GM12878 (cell line): ENCODE results near the gene JDP2. TPM values are rescaled to one million over a fixed set of nuclear protein-coding genes. Genes with fewer than 3 reads are reported as not detected.

Source experiments
- ATAC-seq: fragments of 200-7000 bp; cut with Tn5 transposase; 3 replicates; pipeline ENCODE4 v1.9.1; 2020; ENCODE audit warnings: mild to moderate bottlenecking, moderate library complexity
- BruUV-seq: library from RNA; stranded (reverse); fragments of 400-500 nt; replicated peaks from 2 replicates; lab custom pipeline; 2021; lab: Mats Ljungman, UMichigan
- CTCF ChIA-PET: fragments of 300-600 bp; sonication (Branson Sonifier 250); formaldehyde crosslinking; extraction: SDS; loops from one replicate; lab custom pipeline; 2021; ENCODE audit warnings: inconsistent platforms; lab: Yijun Ruan, JAX
- POLR2A ChIA-PET: fragments of 350-600 bp; formaldehyde crosslinking; extraction: SDS; loops from one replicate; lab custom pipeline; 2021; ENCODE audit warnings: inconsistent platforms; lab: Charles Lee
- RAD21 ChIA-PET: fragments of 300-600 bp; sonication (Branson Sonifier 250); formaldehyde crosslinking; loops from one replicate; lab custom pipeline; 2023; ENCODE audit warnings: antibody characterized with exemption; ENCODE audit not compliant: unreplicated experiment; lab: Charles Lee
- SMC1A ChIA-PET: fragments of 300-600 bp; sonication (Branson Sonifier 250); formaldehyde crosslinking; loops from one replicate; lab custom pipeline; 2023; ENCODE audit not compliant: unreplicated experiment, uncharacterized antibody; lab: Charles Lee
- DNase-seq: peaks from one replicate; pipeline ENCODE4 v3.0.0-alpha.2; 2011; ENCODE audit warnings: low read depth, low spot score
- FAIRE-seq: peaks from 3 replicates; lab custom pipeline; 2011; peaks lifted over from hg19 to GRCh38; lab: Jason Lieb, UNC
- H2AFZ ChIP-seq: 2 replicates; pipeline ENCODE4 v1.6.0; 2011; ENCODE audit warnings: low read depth, low read length, control low read depth; ENCODE audit not compliant: control insufficient read depth
- H3K27ac ChIP-seq: 2 replicates; pipeline ENCODE4 v1.5.1; 2011; ENCODE audit warnings: control low read depth; ENCODE audit not compliant: control insufficient read depth, insufficient read depth
- H3K27me3 ChIP-seq, 2 experiments: replicated peaks in 1 of 2; 2 replicates each; pipeline versions ENCODE4 v1.6.0 to v1.6.1; 2011; ENCODE audit warnings: low read length in 1 of 2; ENCODE audit not compliant: control insufficient read depth in 2 of 2, insufficient read depth in 2 of 2
- H3K36me3 ChIP-seq, 2 experiments: 2 replicates each; pipeline ENCODE4 v1.5.1; 2011; ENCODE audit warnings: low read length in 1 of 2; ENCODE audit not compliant: control insufficient read depth in 2 of 2, insufficient read depth in 2 of 2
- H3K4me1 ChIP-seq: 2 replicates; pipeline ENCODE4 v1.6.1; 2011; ENCODE audit warnings: mild to moderate bottlenecking, low read length, moderate library complexity, mixed read lengths; ENCODE audit not compliant: control insufficient read depth, insufficient read depth
- H3K4me2 ChIP-seq: 2 replicates; pipeline ENCODE4 v1.6.0; 2011; ENCODE audit warnings: control low read depth; ENCODE audit not compliant: control insufficient read depth, insufficient read depth
- H3K4me3 ChIP-seq: fragments of 200-600 bp; sonication (generic); 2 replicates; pipeline ENCODE4 v1.5.1; 2016
- H3K79me2 ChIP-seq: 2 replicates; pipeline ENCODE4 v1.6.0; 2011; ENCODE audit warnings: low read length; ENCODE audit not compliant: control insufficient read depth, insufficient read depth
- H3K9ac ChIP-seq: 2 replicates; pipeline ENCODE4 v1.8.0; 2011; ENCODE audit warnings: low read length, control low read depth, mixed read lengths; ENCODE audit not compliant: control insufficient read depth, insufficient read depth
- H3K9me3 ChIP-seq: replicated peaks from 3 replicates; pipeline ENCODE4 v1.5.1; 2011; ENCODE audit warnings: mild to moderate bottlenecking, low read length; ENCODE audit not compliant: control insufficient read depth, insufficient read depth
- H4K20me1 ChIP-seq: 2 replicates; pipeline ENCODE4 v1.6.0; 2011; ENCODE audit not compliant: control insufficient read depth, insufficient read depth
- BCL11A ChIP-seq: IDR thresholded peaks from 2 replicates; pipeline ENCODE4 v1.6.1; 2011; ENCODE audit warnings: low read depth, low read length
- BRCA1 ChIP-seq: IDR thresholded peaks from 2 replicates; pipeline ENCODE4 v1.6.1; 2011; ENCODE audit warnings: low read depth, low read length, improper control_type of control experiment
- CBFB ChIP-seq: IDR thresholded peaks from 2 replicates; pipeline ENCODE4 v1.6.1; 2016; ENCODE audit warnings: antibody characterized with exemption, low read depth
- CHD4 ChIP-seq: fragments of 200-600 bp; sonication (generic); IDR thresholded peaks from 2 replicates; pipeline ENCODE4 v1.6.1; 2016; ENCODE audit warnings: mild to moderate bottlenecking
- HSF1 ChIP-seq: fragments of 150-350 bp; IDR thresholded peaks from 2 replicates; pipeline ENCODE4 v1.6.1; 2014; ENCODE audit warnings: mild to moderate bottlenecking, low read depth, low read length
- IRF5 ChIP-seq: fragments of 450-650 bp; IDR thresholded peaks from 2 replicates; pipeline ENCODE4 v1.6.1; 2017; ENCODE audit warnings: borderline replicate concordance
- LARP7 ChIP-seq: fragments of 450-650 bp; IDR thresholded peaks from 2 replicates; pipeline ENCODE4 v1.6.1; 2017; ENCODE audit warnings: mild to moderate bottlenecking
- MTA2 ChIP-seq: fragments of 450-650 bp; IDR thresholded peaks from 2 replicates; pipeline ENCODE4 v1.6.1; 2016; ENCODE audit warnings: low read depth, mild to moderate bottlenecking, moderate library complexity
- RCOR1 ChIP-seq: conservative IDR thresholded peaks from 2 replicates; pipeline ENCODE4 v1.6.1; 2012; ENCODE audit warnings: low read depth, low read length, improper control_type of control experiment
- RELB ChIP-seq: fragments of 450-650 bp; IDR thresholded peaks from 2 replicates; pipeline ENCODE4 v1.6.1; 2017; ENCODE audit warnings: low read depth, mild to moderate bottlenecking, moderate library complexity
- RFX5 ChIP-seq: IDR thresholded peaks from 2 replicates; pipeline ENCODE4 v1.6.1; 2011; ENCODE audit warnings: low read depth, low read length, improper control_type of control experiment
- SPI1 ChIP-seq: IDR thresholded peaks from 2 replicates; pipeline ENCODE4 v1.6.1; 2011; ENCODE audit warnings: low read depth, mild to moderate bottlenecking, low read length, moderate library complexity, borderline replicate concordance; ENCODE audit not compliant: insufficient read depth
- STAT1 ChIP-seq: fragments of 450-650 bp; conservative IDR thresholded peaks from 2 replicates; pipeline ENCODE4 v1.6.1; 2014; ENCODE audit warnings: antibody characterized with exemption, mild to moderate bottlenecking
- SUZ12 ChIP-seq: fragments of 200-600 bp; sonication (generic); IDR thresholded peaks from one replicate; pipeline ENCODE4 v1.6.1; 2018; ENCODE audit warnings: antibody characterized with exemption, mild to moderate bottlenecking; ENCODE audit not compliant: unreplicated experiment
- TCF7 ChIP-seq: IDR thresholded peaks from 2 replicates; pipeline ENCODE4 v1.6.1; 2014; ENCODE audit warnings: antibody characterized with exemption, borderline replicate concordance
- ZBTB11 ChIP-seq: fragments of 450-650 bp; formaldehyde crosslinking; IDR thresholded peaks from 2 replicates; pipeline ENCODE4 v1.5.0; 2022; ENCODE audit warnings: mild to moderate bottlenecking, missing genetic modification characterization
- ZNF622 ChIP-seq: fragments of 450-650 bp; IDR thresholded peaks from 2 replicates; pipeline ENCODE4 v1.6.1; 2017; ENCODE audit warnings: mild to moderate bottlenecking, inconsistent platforms
- WGBS: methylation state at CpG from one replicate; pipeline ENCODE4 v1.1.6; 2016; ENCODE audit warnings: low lambda C conversion rate; ENCODE audit not compliant: insufficient replicate concordance, insufficient coverage; ENCODE audit errors: missing lambda C conversion rate; 5-methylcytosine and 5-hydroxymethylcytosine counted together
- in situ Hi-C: fragments of 300-500 bp; cut with MboI; formaldehyde crosslinking; loops from 9 replicates; pipeline ENCODE4 v1.14.3; 2018; ENCODE audit warnings: mixed read lengths
- intact Hi-C: fragments of 100-400 bp; cut with micrococcal nuclease; formaldehyde crosslinking; loops from one replicate; pipeline ENCODE4 v1.14.2; 2022; ENCODE audit not compliant: unreplicated experiment
- polyA plus RNA-seq, 11 experiments: library from polyadenylated mRNA; depleted of rRNA in 4 of 11; unstranded in 6 of 11; stranded (reverse) in 5 of 11; fragments of >200 nt; fragmentation: Nextera tagmentation in 4 of 11; fragmentation: Illumina TruSeq in 1 of 11; extraction: Ambion mirVana in 4 of 11; extraction: Trizol in 1 of 11; gene quantifications; 1 replicate in 1 of 11; 2 replicates in 10 of 11; pipeline versions ENCODE4 v1.2.1 to v1.2.3, GENCODE V29; 2011 to 2016; ENCODE audit warnings: inconsistent platforms in 2 of 11, missing spikeins in 2 of 11, low read depth in 1 of 11
- total RNA-seq, 4 experiments: library from RNA; depleted of rRNA in 3 of 4; stranded (reverse); fragments of >200 nt in 3 of 4; fragmentation: Illumina TruSeq in 1 of 4; extraction: Trizol in 1 of 4; gene quantifications; 2 replicates each; pipeline versions ENCODE4 v1.2.1 to v1.2.3, GENCODE V29; 2013 to 2021

Gene JDP2
- total and polyA plus RNA-seq, 10 of the 15 experiments (the other 5 are each of a cell fraction or from before 2014, with no cell fraction given) = 0.71 to 21.3 (median 11.2) TPM

- no peak for TF ChIP-seq IRF5
Measured at GRCh38 chr14:75406102-75406501, 21.7 kb upstream of the JDP2 start (continued).

GRCh38 chr14:75406856-75407255 is 21.0 kb upstream of the JDP2 start:
- POLR2A ChIA-PET = no interaction called here
- CTCF ChIA-PET = no interaction called here
- in situ Hi-C loops (no loop called here), intact Hi-C loops (no loop called here)
- no peak overlapping the region for H3K9ac ChIP-seq
- no peaks in the 10 kb centered on the region for H4K20me1 ChIP-seq
- H3K4me1 ChIP-seq = no peaks in the 10 kb centered on the region
- no peak for ATAC-seq
- no peaks in the 10 kb centered on the region for H3K27me3 ChIP-seq
- 94% methylated on average over 3 of the region's 3 CpGs for WGBS
- H3K27ac ChIP-seq = no peak overlapping the region
- no peaks in the 10 kb centered on the region for H3K79me2 ChIP-seq
- no peaks in the 10 kb centered on the region for H3K9me3 ChIP-seq
- no peak for FAIRE-seq
- BruUV-seq = no TSS peak
- no peak overlapping the region for H3K4me3 ChIP-seq
- H3K4me2 ChIP-seq = no peak overlapping the region
- no peaks in the 10 kb centered on the region for H3K36me3 ChIP-seq
- RAD21 ChIA-PET = no interaction called here
- no peak overlapping the region for H2AFZ ChIP-seq
- DNase-seq = no peak
- SMC1A ChIA-PET = no interaction called here
- TF ChIP-seq LARP7 (no peak), SUZ12 (no peak), TCF7 (no peak), ZNF622 (no peak), RCOR1 (no peak), RFX5 (no peak), RELB (no peak), SPI1 (no peak), ZBTB11 (CRISPR knock-in tag) (no peak), CHD4 (no peak), HSF1 (no peak), MTA2 (no peak), CBFB (no peak), STAT1 (no peak), BCL11A (no peak), BRCA1 (no peak)
